K562 (cell line): Measurements from ENCODE around the gene NOL4L. TPM values are rescaled to one million over a fixed set of nuclear protein-coding genes. Genes with fewer than 3 reads are reported as not detected.

Experiments
- ATAC-seq: fragments of 200-7000 bp; cut with Tn5 transposase; 3 replicates; pipeline ENCODE4 v1.9.1; 2020; ENCODE audit warnings: moderate library complexity
- BruUV-seq: library from RNA; stranded (reverse); fragments of 400-500 nt; replicated peaks from 2 replicates; lab custom pipeline; 2021; lab: Mats Ljungman, UMichigan
- CTCF ChIA-PET: fragments of 300-600 bp; formaldehyde crosslinking; extraction: SDS; loops from one replicate; lab custom pipeline; 2021; ENCODE audit warnings: low intra/inter-chr PET ratio; lab: Yijun Ruan, JAX
- POLR2A ChIA-PET: fragments of 300-600, 350-650 bp; sonication (Branson Sonifier 250); formaldehyde crosslinking; extraction: SDS; loops from one replicate; lab custom pipeline; 2021; ENCODE audit warnings: antibody characterized with exemption, inconsistent platforms; lab: Yijun Ruan, JAX
- DNase-seq, 4 experiments: peaks; one replicate each; pipeline versions ENCODE4 v3.0.0 to v3.0.0-alpha.2; 2011 to 2018; ENCODE audit warnings: low spot score in 3 of 4, mixed read lengths in 3 of 4; ENCODE audit errors: extremely low read depth in 1 of 4
- FAIRE-seq: peaks from 2 replicates; lab custom pipeline; 2011; peaks lifted over from hg19 to GRCh38; lab: Jason Lieb, UNC
- H2AFZ ChIP-seq: 2 replicates; pipeline ENCODE4 v1.6.0; 2011; ENCODE audit warnings: low read depth, low read length, control low read depth, inconsistent platforms
- H3K27ac ChIP-seq: fragments of 200-600 bp; 3 replicates; pipeline ENCODE4 v1.8.0; 2011; ENCODE audit warnings: low read depth, mild to moderate bottlenecking, control low read depth, inconsistent platforms, low read length, moderate library complexity, mixed read lengths; ENCODE audit errors: extremely low read depth
- H3K27me3 ChIP-seq, 2 experiments: fragments of 300-600 bp in 1 of 2; 2 replicates in 1 of 2; 3 replicates in 1 of 2; pipeline versions ENCODE4 v1.6.0 to v1.8.0; 2011; ENCODE audit warnings: inconsistent platforms in 2 of 2, low read length in 2 of 2, mild to moderate bottlenecking in 1 of 2, mixed read lengths in 1 of 2, moderate library complexity in 1 of 2; ENCODE audit not compliant: control insufficient read depth in 2 of 2, insufficient read depth in 2 of 2
- H3K36me3 ChIP-seq: fragments of 300-600 bp; 3 replicates; pipeline ENCODE4 v1.8.0; 2011; ENCODE audit warnings: mild to moderate bottlenecking, low read length, inconsistent platforms; ENCODE audit not compliant: control insufficient read depth, insufficient read depth
- H3K4me1 ChIP-seq, 2 experiments: fragments of 200-600 bp in 1 of 2; replicated peaks in 1 of 2; 2 replicates in 1 of 2; 3 replicates in 1 of 2; pipeline versions ENCODE4 v1.5.1 to v1.8.0; 2011; ENCODE audit warnings: inconsistent platforms in 2 of 2, low read length in 2 of 2, mild to moderate bottlenecking in 1 of 2, mixed read lengths in 1 of 2, moderate library complexity in 1 of 2; ENCODE audit not compliant: control insufficient read depth in 2 of 2, insufficient read depth in 2 of 2
- H3K4me2 ChIP-seq: 2 replicates; pipeline ENCODE4 v1.6.1; 2011; ENCODE audit warnings: low read length, control low read depth, inconsistent platforms, mixed read lengths; ENCODE audit not compliant: insufficient read depth
- H3K4me3 ChIP-seq: fragments of 200-600 bp; sonication (generic), shearing (Covaris generic); 2 replicates; pipeline ENCODE4 v1.5.1; 2016; ENCODE audit warnings: control low read depth, inconsistent platforms
- H3K79me2 ChIP-seq: fragments of 200-600 bp; 3 replicates; pipeline ENCODE4 v1.8.0; 2011; ENCODE audit warnings: low read length, inconsistent platforms; ENCODE audit not compliant: control insufficient read depth, insufficient read depth
- H3K9ac ChIP-seq, 2 experiments: 2 replicates each; pipeline versions ENCODE4 v1.6.0 to v1.6.1; 2011; ENCODE audit warnings: low read depth in 2 of 2, low read length in 2 of 2, control low read depth in 1 of 2, inconsistent platforms in 1 of 2, mild to moderate bottlenecking in 1 of 2, mixed read lengths in 1 of 2; ENCODE audit not compliant: insufficient read depth in 1 of 2
- H3K9me1 ChIP-seq: one replicate; pipeline ENCODE4 v1.6.0; 2011; ENCODE audit warnings: inconsistent platforms, mild to moderate bottlenecking, low read length, moderate library complexity; ENCODE audit not compliant: control insufficient read depth, insufficient read depth
- H3K9me3 ChIP-seq: replicated peaks from 2 replicates; pipeline ENCODE4 v1.5.1; 2011; ENCODE audit warnings: low read depth, low read length, inconsistent platforms; ENCODE audit not compliant: control insufficient read depth, insufficient read depth
- H4K20me1 ChIP-seq: replicated peaks from 2 replicates; pipeline ENCODE4 v1.6.1; 2011; ENCODE audit warnings: low read length, inconsistent platforms, mixed read lengths; ENCODE audit not compliant: control insufficient read depth, insufficient read depth
- RCOR1 ChIP-seq, 2 experiments: IDR thresholded peaks; 2 replicates each; pipeline ENCODE4 v1.6.1; 2012; ENCODE audit warnings: low read depth in 2 of 2, low read length in 2 of 2, borderline replicate concordance in 1 of 2, improper control_type of control experiment in 1 of 2
- ZFP36 ChIP-seq: fragments of 150-350 bp; IDR thresholded peaks from 2 replicates; pipeline ENCODE4 v1.6.1; 2018; ENCODE audit warnings: low read length, low read depth; ENCODE audit not compliant: partially characterized antibody
- ZNF23 ChIP-seq: fragments of 250-450 bp; sonication (Bioruptor Pico); IDR thresholded peaks from 2 replicates; pipeline ENCODE4 v1.4.0; 2020; ENCODE audit warnings: mild to moderate bottlenecking
- ZNF699 ChIP-seq: fragments of 250-450 bp; sonication (Bioruptor Pico); IDR thresholded peaks from 2 replicates; pipeline ENCODE4 v1.8.0; 2021; ENCODE audit warnings: mild to moderate bottlenecking, moderate library complexity; ENCODE audit not compliant: insufficient replicate concordance
- WGBS: fragments of 100-300 bp; shearing (Covaris generic); methylation state at CpG from one replicate; pipeline ENCODE4 v1.1.6; 2016; ENCODE audit warnings: low coverage, mixed read lengths; ENCODE audit not compliant: insufficient coverage; ENCODE audit errors: missing lambda C conversion rate; 5-methylcytosine and 5-hydroxymethylcytosine counted together
- in situ Hi-C: fragments of 300-500 bp; cut with MboI; formaldehyde crosslinking; loops from 4 replicates; pipeline ENCODE4 v1.15.0; 2018; ENCODE audit warnings: inconsistent platforms, mixed read lengths
- intact Hi-C: fragments of 100-400 bp; cut with micrococcal nuclease; formaldehyde crosslinking; loops from 2 replicates; pipeline ENCODE4 v1.14.2; 2022
- polyA plus RNA-seq, 8 experiments: library from polyadenylated mRNA; depleted of rRNA in 4 of 8; stranded (reverse) in 5 of 8; unstranded in 3 of 8; fragments of >200 nt; fragmentation: Nextera tagmentation in 2 of 8; fragmentation: Illumina TruSeq in 1 of 8; extraction: Ambion mirVana in 2 of 8; extraction: Trizol in 1 of 8; gene quantifications; 2 replicates each; pipeline versions ENCODE4 v1.2.1 to v1.2.3, GENCODE V29; 2011 to 2014; ENCODE audit warnings: inconsistent platforms in 1 of 8, missing spikeins in 1 of 8
- total RNA-seq, 7 experiments: library from RNA; depleted of rRNA in 6 of 7; stranded (reverse); fragments of >200 nt in 6 of 7; fragmentation: Illumina TruSeq in 2 of 7; extraction: Trizol in 2 of 7; gene quantifications; 2 replicates each; pipeline versions ENCODE4 v1.2.1 to v1.2.3, GENCODE V29; 2011 to 2021; ENCODE audit warnings: low replicate concordance in 1 of 7
- TF ChIP-seq, protein P1 (sequence below): sonication (generic); formaldehyde crosslinking; IDR thresholded peaks from 2 replicates; pipeline ENCODE4 v1.8.0; 2022; ENCODE audit warnings: mild to moderate bottlenecking, missing genetic modification reagents
- TF ChIP-seq, protein P2 (sequence below): fragments of 450-650 bp; IDR thresholded peaks from 2 replicates; pipeline ENCODE4 v1.6.1; 2018; ENCODE audit warnings: mild to moderate bottlenecking, low read depth; ENCODE audit not compliant: partially characterized antibody
- TF ChIP-seq, protein P3 (sequence below): sonication (generic); formaldehyde crosslinking; IDR thresholded peaks from 2 replicates; pipeline ENCODE4 v1.8.1; 2023; ENCODE audit warnings: mild to moderate bottlenecking, missing genetic modification reagents

The NOL4L gene
- total and polyA plus RNA-seq, 9 of the 15 experiments (the other 6 are each of a cell fraction or from before 2014, with no cell fraction given), result 5.1 to 36.2 (median 13.6) TPM

DNA sequence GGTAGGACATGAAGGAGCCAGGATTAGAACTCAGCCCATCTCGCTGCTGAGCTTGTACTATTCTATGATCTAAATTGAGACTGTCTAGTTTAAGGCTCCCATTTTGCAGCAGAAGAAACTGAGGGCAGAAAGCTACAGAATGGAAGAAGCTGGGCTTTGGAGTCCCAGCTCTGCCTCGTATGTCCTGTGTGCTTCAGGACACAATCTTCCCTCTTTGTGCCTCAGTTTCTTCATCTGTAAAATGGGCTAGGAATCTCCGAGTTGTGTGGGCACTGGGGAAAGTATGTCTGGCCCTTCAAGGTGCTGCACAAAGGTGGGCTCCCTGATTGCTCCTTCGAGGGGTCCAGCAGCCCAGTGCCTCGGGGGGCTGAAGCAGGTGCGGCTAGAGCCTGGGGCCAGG is 20.7 kb downstream of the NOL4L start (continued):
- TF ChIP-seq, protein P1, sequence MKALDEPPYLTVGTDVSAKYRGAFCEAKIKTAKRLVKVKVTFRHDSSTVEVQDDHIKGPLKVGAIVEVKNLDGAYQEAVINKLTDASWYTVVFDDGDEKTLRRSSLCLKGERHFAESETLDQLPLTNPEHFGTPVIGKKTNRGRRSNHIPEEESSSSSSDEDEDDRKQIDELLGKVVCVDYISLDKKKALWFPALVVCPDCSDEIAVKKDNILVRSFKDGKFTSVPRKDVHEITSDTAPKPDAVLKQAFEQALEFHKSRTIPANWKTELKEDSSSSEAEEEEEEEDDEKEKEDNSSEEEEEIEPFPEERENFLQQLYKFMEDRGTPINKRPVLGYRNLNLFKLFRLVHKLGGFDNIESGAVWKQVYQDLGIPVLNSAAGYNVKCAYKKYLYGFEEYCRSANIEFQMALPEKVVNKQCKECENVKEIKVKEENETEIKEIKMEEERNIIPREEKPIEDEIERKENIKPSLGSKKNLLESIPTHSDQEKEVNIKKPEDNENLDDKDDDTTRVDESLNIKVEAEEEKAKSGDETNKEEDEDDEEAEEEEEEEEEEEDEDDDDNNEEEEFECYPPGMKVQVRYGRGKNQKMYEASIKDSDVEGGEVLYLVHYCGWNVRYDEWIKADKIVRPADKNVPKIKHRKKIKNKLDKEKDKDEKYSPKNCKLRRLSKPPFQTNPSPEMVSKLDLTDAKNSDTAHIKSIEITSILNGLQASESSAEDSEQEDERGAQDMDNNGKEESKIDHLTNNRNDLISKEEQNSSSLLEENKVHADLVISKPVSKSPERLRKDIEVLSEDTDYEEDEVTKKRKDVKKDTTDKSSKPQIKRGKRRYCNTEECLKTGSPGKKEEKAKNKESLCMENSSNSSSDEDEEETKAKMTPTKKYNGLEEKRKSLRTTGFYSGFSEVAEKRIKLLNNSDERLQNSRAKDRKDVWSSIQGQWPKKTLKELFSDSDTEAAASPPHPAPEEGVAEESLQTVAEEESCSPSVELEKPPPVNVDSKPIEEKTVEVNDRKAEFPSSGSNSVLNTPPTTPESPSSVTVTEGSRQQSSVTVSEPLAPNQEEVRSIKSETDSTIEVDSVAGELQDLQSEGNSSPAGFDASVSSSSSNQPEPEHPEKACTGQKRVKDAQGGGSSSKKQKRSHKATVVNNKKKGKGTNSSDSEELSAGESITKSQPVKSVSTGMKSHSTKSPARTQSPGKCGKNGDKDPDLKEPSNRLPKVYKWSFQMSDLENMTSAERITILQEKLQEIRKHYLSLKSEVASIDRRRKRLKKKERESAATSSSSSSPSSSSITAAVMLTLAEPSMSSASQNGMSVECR, result peak; percentile 49; the same call in 1 of the 2 replicates

DNA sequence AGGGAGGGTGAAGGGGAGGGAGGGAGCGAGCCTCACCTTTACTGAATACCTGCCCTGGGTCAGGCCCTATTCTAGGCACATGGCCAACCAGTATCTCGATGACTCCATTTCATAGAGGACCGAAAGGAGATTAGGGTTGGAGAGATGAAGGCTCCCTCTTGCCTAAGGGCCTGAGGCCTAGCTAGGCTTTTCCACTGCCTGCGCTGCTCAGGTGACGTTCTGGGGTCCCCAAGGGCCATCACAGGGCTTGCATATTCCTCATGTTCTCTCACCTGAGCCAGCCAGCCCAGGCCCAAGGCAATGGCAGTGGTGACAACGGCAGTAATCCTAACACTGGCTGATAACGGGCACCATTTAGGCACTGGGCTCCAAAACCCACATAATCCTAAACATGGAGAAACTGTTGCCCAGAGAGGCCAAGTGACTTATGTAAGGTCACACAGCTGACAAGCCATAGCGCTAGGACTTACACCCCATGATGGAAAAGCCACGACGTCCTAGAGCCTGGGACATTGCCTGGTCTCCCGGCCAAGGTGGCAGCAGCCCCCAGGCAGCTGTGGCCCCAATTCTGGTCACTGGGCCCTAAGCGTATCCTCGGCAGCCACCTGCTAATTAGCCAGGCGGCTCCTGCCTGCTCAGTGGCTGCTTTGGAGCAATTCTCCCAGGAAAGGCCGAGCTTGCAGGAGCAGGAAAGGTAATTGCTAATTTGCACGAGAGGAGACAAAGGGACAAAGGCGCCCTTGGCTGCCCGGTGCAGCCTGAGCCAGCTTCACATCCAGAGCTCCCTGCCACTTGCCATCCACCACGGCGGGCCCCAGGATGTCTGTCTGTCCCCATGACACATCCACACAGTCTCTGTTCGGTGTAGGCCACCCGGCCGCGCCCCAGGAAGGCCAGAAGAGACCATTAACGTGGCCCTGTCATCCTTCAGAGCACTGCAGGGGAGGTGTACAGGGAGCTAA is 21.5 kb downstream of the NOL4L start:
- H3K4me3 ChIP-seq, result no peak overlapping the region
- H3K9me3 ChIP-seq, result no peaks in the 10 kb centered on the region
- ATAC-seq (no peak), FAIRE-seq (peak; percentile 66), DNase-seq (no peak)
- intact Hi-C loops, result no loop called here
- peaks cover 50% of the 10 kb centered on the region for H3K36me3 ChIP-seq
- BruUV-seq, result no TSS peak
- peak overlapping the region; percentile 44; the same call in 1 of the 3 replicates for H3K27ac ChIP-seq
- in situ Hi-C loops, result no loop called here
- POLR2A ChIA-PET, result interaction anchor here (0.7 to 0.8 kb wide), 2 partner anchors 12 to 64 kb away, joined by 3 to 4 read pairs; no protein-coding TSS in a partner anchor
- peaks cover 17 to 57% of the 10 kb centered on the region in 2 experiments for H3K4me1 ChIP-seq
- peak overlapping the region in 1 of 2 experiments; percentile 39; a peak in 1 of 4 replicates for H3K9ac ChIP-seq
- no peak overlapping the region for H2AFZ ChIP-seq
- H3K4me2 ChIP-seq, result no peak overlapping the region
- H3K27me3 ChIP-seq, result no peaks in the 10 kb centered on the region; a peak in 1 of 5 replicates
- CTCF ChIA-PET, result no interaction called here
- no peaks in the 10 kb centered on the region for H3K9me1 ChIP-seq
- H4K20me1 ChIP-seq, result peaks cover 6% of the 10 kb centered on the region
- 87% methylated on average over 24 of the region's 25 CpGs for WGBS
- peaks cover 95% of the 10 kb centered on the region for H3K79me2 ChIP-seq
- peak; percentile 68 for TF ChIP-seq ZFP36
- peak in 1 of 2 experiments; percentile 61; a peak in 1 of 4 replicates for TF ChIP-seq RCOR1 (IDR thresholded peaks at IDR 0.05; ENCODE audit: borderline replicate concordance in 1 of 2, low read depth in 2 of 2, low read length in 2 of 2)
- TF ChIP-seq, protein P2, sequence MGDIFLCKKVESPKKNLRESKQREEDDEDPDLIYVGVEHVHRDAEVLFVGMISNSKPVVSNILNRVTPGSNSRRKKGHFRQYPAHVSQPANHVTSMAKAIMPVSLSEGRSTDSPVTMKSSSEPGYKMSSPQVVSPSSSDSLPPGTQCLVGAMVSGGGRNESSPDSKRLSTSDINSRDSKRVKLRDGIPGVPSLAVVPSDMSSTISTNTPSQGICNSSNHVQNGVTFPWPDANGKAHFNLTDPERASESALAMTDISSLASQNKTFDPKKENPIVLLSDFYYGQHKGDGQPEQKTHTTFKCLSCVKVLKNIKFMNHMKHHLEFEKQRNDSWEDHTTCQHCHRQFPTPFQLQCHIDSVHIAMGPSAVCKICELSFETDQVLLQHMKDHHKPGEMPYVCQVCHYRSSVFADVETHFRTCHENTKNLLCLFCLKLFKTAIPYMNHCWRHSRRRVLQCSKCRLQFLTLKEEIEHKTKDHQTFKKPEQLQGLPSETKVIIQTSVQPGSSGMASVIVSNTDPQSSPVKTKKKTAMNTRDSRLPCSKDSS, result no peak
- TF ChIP-seq ZNF23 (CRISPR knock-in tag), result no peak
- TF ChIP-seq ZNF699, result no peak
- TF ChIP-seq, protein P3, sequence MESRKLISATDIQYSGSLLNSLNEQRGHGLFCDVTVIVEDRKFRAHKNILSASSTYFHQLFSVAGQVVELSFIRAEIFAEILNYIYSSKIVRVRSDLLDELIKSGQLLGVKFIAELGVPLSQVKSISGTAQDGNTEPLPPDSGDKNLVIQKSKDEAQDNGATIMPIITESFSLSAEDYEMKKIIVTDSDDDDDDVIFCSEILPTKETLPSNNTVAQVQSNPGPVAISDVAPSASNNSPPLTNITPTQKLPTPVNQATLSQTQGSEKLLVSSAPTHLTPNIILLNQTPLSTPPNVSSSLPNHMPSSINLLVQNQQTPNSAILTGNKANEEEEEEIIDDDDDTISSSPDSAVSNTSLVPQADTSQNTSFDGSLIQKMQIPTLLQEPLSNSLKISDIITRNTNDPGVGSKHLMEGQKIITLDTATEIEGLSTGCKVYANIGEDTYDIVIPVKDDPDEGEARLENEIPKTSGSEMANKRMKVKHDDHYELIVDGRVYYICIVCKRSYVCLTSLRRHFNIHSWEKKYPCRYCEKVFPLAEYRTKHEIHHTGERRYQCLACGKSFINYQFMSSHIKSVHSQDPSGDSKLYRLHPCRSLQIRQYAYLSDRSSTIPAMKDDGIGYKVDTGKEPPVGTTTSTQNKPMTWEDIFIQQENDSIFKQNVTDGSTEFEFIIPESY (CRISPR knock-in tag), result peak; percentile 94
